Measurements from ENCODE around the gene RGP1. TPM values are rescaled to one million over a fixed set of nuclear protein-coding genes. Genes with fewer than 3 reads are reported as not detected.

RGP1 gene
- total RNA-seq, 1 donor from 2014 or later: 33.9 TPM

- Mint-ChIP-seq H3K9me3 (no peaks in the 10 kb centered on the region), H3K27me3 (ENCODE audit: low read depth) (no peaks in the 10 kb centered on the region), H3K4me3 (peak overlapping the region; percentile 90), H3K27ac (peak overlapping the region; percentile 69), H3K36me3 (peaks cover 11% of the 10 kb centered on the region), H3K4me1 (peaks cover 35% of the 10 kb centered on the region)
- DNase-seq (ENCODE audit: low spot score in 2 of 2, unreplicated experiment in 2 of 2): no peak
- no peak for TF ChIP-seq CTCF (IDR thresholded peaks at IDR 0.05; ENCODE audit: unreplicated experiment)
These were observed 2.5 kb upstream of the RGP1 start for GRCh38 chr9:35746583-35746982.

GRCh38 chr9:35748242-35748857 is 737 bp upstream of the RGP1 start:
- DNase-seq (ENCODE audit: low spot score in 2 of 2, unreplicated experiment in 2 of 2): no peak
- no peaks in the 10 kb centered on the region for H3K9me3 Mint-ChIP-seq
- peaks cover 15% of the 10 kb centered on the region for H3K36me3 Mint-ChIP-seq
- H3K27me3 Mint-ChIP-seq (ENCODE audit: low read depth): no peaks in the 10 kb centered on the region
- TF ChIP-seq CTCF (IDR thresholded peaks at IDR 0.05; ENCODE audit: unreplicated experiment): no peak
- H3K4me1 Mint-ChIP-seq: peaks cover 35% of the 10 kb centered on the region
- peak overlapping the region; percentile 90 for H3K4me3 Mint-ChIP-seq
- peak overlapping the region; percentile 91 for H3K27ac Mint-ChIP-seq

- H3K27me3 Mint-ChIP-seq (ENCODE audit: low read depth): no peaks in the 10 kb centered on the region
- H3K4me3 Mint-ChIP-seq: peak overlapping the region; percentile 94
- H3K9me3 Mint-ChIP-seq: no peaks in the 10 kb centered on the region
- TF ChIP-seq CTCF (IDR thresholded peaks at IDR 0.05; ENCODE audit: unreplicated experiment): no peak
- H3K4me1 Mint-ChIP-seq: peaks cover 35% of the 10 kb centered on the region
- DNase-seq (ENCODE audit: low spot score in 2 of 2, unreplicated experiment in 2 of 2): no peak
- peak overlapping the region; percentile 95 for H3K27ac Mint-ChIP-seq
- H3K36me3 Mint-ChIP-seq: peaks cover 15% of the 10 kb centered on the region
These were observed 598 bp downstream of the RGP1 start for GRCh38 chr9:35749515-35750255.

GRCh38 chr9:35750256-35750531 is 1.1 kb downstream of the RGP1 start:
- Mint-ChIP-seq H3K27ac (peak overlapping the region; percentile 95), H3K27me3 (ENCODE audit: low read depth) (no peaks in the 10 kb centered on the region), H3K4me3 (peak overlapping the region; percentile 94), H3K9me3 (no peaks in the 10 kb centered on the region), H3K4me1 (peaks cover 35% of the 10 kb centered on the region), H3K36me3 (peaks cover 15% of the 10 kb centered on the region)
- no peak for DNase-seq (ENCODE audit: low spot score in 2 of 2, unreplicated experiment in 2 of 2)
- TF ChIP-seq CTCF (IDR thresholded peaks at IDR 0.05; ENCODE audit: unreplicated experiment): no peak

GRCh38 chr9:35753466-35753865 is 4.4 kb downstream of the RGP1 start:
- TF ChIP-seq CTCF (IDR thresholded peaks at IDR 0.05; ENCODE audit: unreplicated experiment): no peak
- H3K36me3 Mint-ChIP-seq: peaks cover 20% of the 10 kb centered on the region

More at GRCh38 chr9:35753466-35753865, 4.4 kb downstream of the RGP1 start:
- no peak for DNase-seq (ENCODE audit: low spot score in 2 of 2, unreplicated experiment in 2 of 2)
- Mint-ChIP-seq H3K4me3 (no peak overlapping the region), H3K27ac (no peak overlapping the region), H3K9me3 (no peaks in the 10 kb centered on the region), H3K4me1 (peaks cover 21% of the 10 kb centered on the region), H3K27me3 (ENCODE audit: low read depth) (no peaks in the 10 kb centered on the region)

Measured in mesothelial cell of epicardium (in vitro differentiated cells).